Measurements from ENCODE around the gene RHO. TPM values are rescaled to one million over a fixed set of nuclear protein-coding genes. Genes with fewer than 3 reads are reported as not detected.

The RHO gene
- total RNA-seq, 5 donors from 2014 or later (not counting 1 experiment from before 2014, with no cell fraction given): 0.09 to 0.10 TPM; not detected in 3

DNA sequence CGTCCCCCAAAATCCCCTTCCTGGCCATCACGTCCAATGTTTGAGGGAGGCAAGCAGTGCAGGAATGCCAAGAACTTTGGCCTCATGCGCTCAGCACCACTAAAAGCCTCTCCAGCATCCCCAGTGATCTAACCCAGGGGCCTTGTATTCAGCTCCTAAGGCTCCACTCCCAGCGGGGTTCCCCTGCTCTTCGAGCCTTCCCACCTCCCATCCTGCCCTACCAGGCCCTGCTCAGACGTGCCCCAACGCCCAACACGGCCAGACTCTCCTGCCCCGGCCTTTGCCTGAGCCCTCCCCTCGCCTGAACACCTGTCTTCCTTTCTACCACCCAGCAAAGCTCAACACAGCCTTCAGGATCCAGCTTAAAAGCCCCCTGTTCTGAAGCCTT, 47.6 kb downstream of the RHO start:
- no peaks in the 10 kb centered on the region for H3K9me3 ChIP-seq
- Mint-ChIP-seq H3K4me3 (peak overlapping the region; percentile 21 to 60 (median 25)), H3K4me1 (peaks cover 21 to 64% (median 36%) of the 10 kb centered on the region in 3 donors), H3K9me3 (no peaks in the 10 kb centered on the region), H3K27me3 (no peaks in the 10 kb centered on the region), H3K27ac (peak overlapping the region; percentile 96), H3K36me3 (peaks cover 4% of the 10 kb centered on the region)
- WGBS (ENCODE audit: insufficient coverage): 81% methylated on average over 9 of the region's 10 CpGs
- no peaks in the 10 kb centered on the region for H3K27me3 ChIP-seq (replicated peaks in 1 of 2; ENCODE audit: control insufficient read depth in 2 of 2, extremely low read depth in 1 of 2, insufficient read depth in 2 of 2, low read length in 1 of 2)
- ChIA-PET POLR2A (interaction anchor here in 1 of 2 donors (0.5 to 1.5 kb wide), 2 partner anchors 8 to 454 kb away, joined by 3 to 4 read pairs; partner anchors contain the start of gene RAB43), CTCF (interaction anchor here in 1 of 2 donors (1.4 kb wide), 1 partner anchor 29 kb away, joined by 6 read pairs; no protein-coding TSS in a partner anchor)
- H3K4me3 ChIP-seq (ENCODE audit: control insufficient read depth in 1 of 2, extremely low read depth in 1 of 2, low read length in 1 of 2): no peak overlapping the region
- no peak for ATAC-seq (replicated peaks in 1 of 4)
- H3K4me1 ChIP-seq (ENCODE audit: control insufficient read depth in 1 of 2, extremely low read depth in 1 of 2, insufficient read depth in 2 of 2, low read length in 2 of 2): peaks cover 15 to 71% of the 10 kb centered on the region in 2 experiments
- H3K27ac ChIP-seq (ENCODE audit: low read length): peak overlapping the region; percentile 95
- peak in 1 of 35 experiments; percentile 24 for DNase-seq
- H3K36me3 ChIP-seq (ENCODE audit: control insufficient read depth in 2 of 2, extremely low read depth in 1 of 2, insufficient read depth in 1 of 2, low read length in 1 of 2): no peaks in the 10 kb centered on the region

DNA sequence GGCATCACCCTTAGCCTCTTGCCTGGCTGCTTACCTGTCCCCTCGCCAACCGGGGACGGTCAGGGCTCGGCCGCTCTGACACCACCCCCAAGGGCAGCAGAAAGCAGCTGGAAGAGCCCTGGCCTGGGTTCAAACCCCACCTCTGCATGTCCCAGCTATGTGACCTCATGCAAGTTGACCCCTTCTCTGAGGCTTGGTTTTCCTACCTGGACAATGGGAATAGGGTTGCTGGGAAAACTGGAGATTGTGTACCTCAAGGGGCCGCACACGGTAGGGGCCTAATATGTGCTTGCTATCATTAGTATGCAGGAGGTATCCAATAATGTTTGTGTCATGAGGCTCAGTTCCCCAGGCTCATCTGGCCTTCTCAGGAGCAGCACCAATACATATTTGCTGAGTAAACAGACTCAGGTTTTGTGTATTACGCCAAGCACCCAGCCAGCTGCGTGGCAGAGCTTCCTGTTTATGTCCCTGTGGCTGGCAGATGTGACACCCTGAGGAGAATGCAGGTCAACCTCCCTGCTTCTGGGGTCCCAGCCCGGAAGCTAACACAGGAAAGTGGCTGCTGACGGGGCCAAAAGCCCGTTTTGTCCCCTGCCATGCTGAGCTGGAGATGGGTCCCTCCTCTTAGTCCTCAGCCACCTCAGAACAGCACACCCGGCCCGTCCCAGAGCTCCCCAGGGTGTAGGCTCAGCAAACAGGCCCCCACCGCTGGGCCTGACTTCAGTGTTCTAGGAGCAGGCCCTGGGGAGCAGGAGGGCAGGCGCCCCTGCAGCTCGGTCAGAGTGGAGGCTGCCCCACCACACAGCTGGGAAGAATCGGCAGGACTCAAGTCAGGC, 48.3 kb downstream of the RHO start:
- Mint-ChIP-seq H3K4me1 (peaks cover 21 to 64% (median 36%) of the 10 kb centered on the region in 3 donors), H3K4me3 (peak overlapping the region; percentile 28 to 60 (median 46)), H3K27me3 (no peaks in the 10 kb centered on the region), H3K36me3 (peaks cover 4% of the 10 kb centered on the region), H3K27ac (peak overlapping the region; percentile 96), H3K9me3 (no peaks in the 10 kb centered on the region)
- no peaks in the 10 kb centered on the region for H3K9me3 ChIP-seq
- DNase-seq: peak; percentile 59 to 93 (median 82)
- no peaks in the 10 kb centered on the region for H3K36me3 ChIP-seq (ENCODE audit: control insufficient read depth in 2 of 2, extremely low read depth in 1 of 2, insufficient read depth in 1 of 2, low read length in 1 of 2)
- POLR2A ChIA-PET: interaction anchor here (0.5 to 1.5 kb wide), 5 partner anchors 9 to 455 kb away, joined by 3 to 6 read pairs (median 4); partner anchors contain the start of gene RAB43 (in 1 of the 2)
- ATAC-seq (replicated peaks in 1 of 4): peak; percentile 85 to 93 (median 88)
- peak overlapping the region; percentile 7 to 30 for H3K4me3 ChIP-seq (ENCODE audit: control insufficient read depth in 1 of 2, extremely low read depth in 1 of 2, low read length in 1 of 2)
- CTCF ChIA-PET: interaction anchor here in 1 of 2 donors (1.2 to 1.4 kb wide), 2 partner anchors 29 to 87 kb away, joined by 6 read pairs; no protein-coding TSS in a partner anchor
- H3K27ac ChIP-seq (ENCODE audit: low read length): peak overlapping the region; percentile 95
- WGBS (ENCODE audit: insufficient coverage): 10% methylated on average over 13 of the region's 18 CpGs
- H3K27me3 ChIP-seq (replicated peaks in 1 of 2; ENCODE audit: control insufficient read depth in 2 of 2, extremely low read depth in 1 of 2, insufficient read depth in 2 of 2, low read length in 1 of 2): no peaks in the 10 kb centered on the region
- H3K4me1 ChIP-seq (ENCODE audit: control insufficient read depth in 1 of 2, extremely low read depth in 1 of 2, insufficient read depth in 2 of 2, low read length in 2 of 2): peaks cover 15 to 71% of the 10 kb centered on the region in 2 experiments

DNA sequence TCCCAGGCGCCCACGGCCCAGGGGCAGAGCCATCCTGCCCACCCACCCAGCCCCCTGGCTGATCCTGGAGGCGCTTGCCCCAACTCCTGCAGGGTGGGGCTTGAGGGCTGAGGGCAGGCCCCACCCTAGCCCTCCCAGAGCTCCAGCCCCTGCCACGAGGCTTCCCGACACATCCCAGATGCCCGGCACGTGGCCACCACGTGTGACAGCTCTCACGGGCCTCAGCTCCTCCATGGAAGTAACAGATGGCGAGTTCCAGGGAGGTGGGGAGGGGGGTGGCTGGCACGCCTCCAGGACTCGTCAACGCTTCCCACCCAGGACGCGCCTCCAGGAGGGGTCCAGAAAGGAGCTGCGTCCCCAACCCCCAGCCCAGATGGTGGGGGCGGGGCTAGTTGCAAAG, 48.9 kb downstream of the RHO start:
- no peaks in the 10 kb centered on the region for H3K27me3 ChIP-seq (replicated peaks in 1 of 2; ENCODE audit: control insufficient read depth in 2 of 2, extremely low read depth in 1 of 2, insufficient read depth in 2 of 2, low read length in 1 of 2)
- WGBS (ENCODE audit: insufficient coverage): 59% methylated on average over 6 of the region's 17 CpGs
- H3K36me3 ChIP-seq (ENCODE audit: control insufficient read depth in 2 of 2, extremely low read depth in 1 of 2, insufficient read depth in 1 of 2, low read length in 1 of 2): no peaks in the 10 kb centered on the region
- Mint-ChIP-seq H3K4me3 (peak overlapping the region in 1 of 3 donors; percentile 60), H3K9me3 (no peaks in the 10 kb centered on the region), H3K27ac (peak overlapping the region; percentile 96), H3K4me1 (peaks cover 21 to 61% (median 36%) of the 10 kb centered on the region in 3 donors), H3K36me3 (no peaks in the 10 kb centered on the region), H3K27me3 (no peaks in the 10 kb centered on the region)
- H3K27ac ChIP-seq (ENCODE audit: low read length): peak overlapping the region; percentile 95
- peak overlapping the region in 1 of 2 donors; percentile 7 for H3K4me3 ChIP-seq (ENCODE audit: control insufficient read depth in 1 of 2, extremely low read depth in 1 of 2, low read length in 1 of 2)
- CTCF ChIA-PET: interaction anchor here in 1 of 2 donors (1.2 kb wide), 1 partner anchor 87 kb away, joined by 6 read pairs; no protein-coding TSS in a partner anchor
- H3K4me1 ChIP-seq (ENCODE audit: control insufficient read depth in 1 of 2, extremely low read depth in 1 of 2, insufficient read depth in 2 of 2, low read length in 2 of 2): peaks cover 15 to 69% of the 10 kb centered on the region in 2 experiments
- ATAC-seq (replicated peaks in 1 of 4): peak in 2 of 4 experiments; percentile 8 to 10
- DNase-seq: peak in 1 of 35 experiments; percentile 11
- H3K9me3 ChIP-seq: no peaks in the 10 kb centered on the region
- POLR2A ChIA-PET: interaction anchor here (0.6 to 1.5 kb wide), 4 partner anchors 10 to 134 kb away, joined by 3 to 6 read pairs (median 4); no protein-coding TSS in a partner anchor

DNA sequence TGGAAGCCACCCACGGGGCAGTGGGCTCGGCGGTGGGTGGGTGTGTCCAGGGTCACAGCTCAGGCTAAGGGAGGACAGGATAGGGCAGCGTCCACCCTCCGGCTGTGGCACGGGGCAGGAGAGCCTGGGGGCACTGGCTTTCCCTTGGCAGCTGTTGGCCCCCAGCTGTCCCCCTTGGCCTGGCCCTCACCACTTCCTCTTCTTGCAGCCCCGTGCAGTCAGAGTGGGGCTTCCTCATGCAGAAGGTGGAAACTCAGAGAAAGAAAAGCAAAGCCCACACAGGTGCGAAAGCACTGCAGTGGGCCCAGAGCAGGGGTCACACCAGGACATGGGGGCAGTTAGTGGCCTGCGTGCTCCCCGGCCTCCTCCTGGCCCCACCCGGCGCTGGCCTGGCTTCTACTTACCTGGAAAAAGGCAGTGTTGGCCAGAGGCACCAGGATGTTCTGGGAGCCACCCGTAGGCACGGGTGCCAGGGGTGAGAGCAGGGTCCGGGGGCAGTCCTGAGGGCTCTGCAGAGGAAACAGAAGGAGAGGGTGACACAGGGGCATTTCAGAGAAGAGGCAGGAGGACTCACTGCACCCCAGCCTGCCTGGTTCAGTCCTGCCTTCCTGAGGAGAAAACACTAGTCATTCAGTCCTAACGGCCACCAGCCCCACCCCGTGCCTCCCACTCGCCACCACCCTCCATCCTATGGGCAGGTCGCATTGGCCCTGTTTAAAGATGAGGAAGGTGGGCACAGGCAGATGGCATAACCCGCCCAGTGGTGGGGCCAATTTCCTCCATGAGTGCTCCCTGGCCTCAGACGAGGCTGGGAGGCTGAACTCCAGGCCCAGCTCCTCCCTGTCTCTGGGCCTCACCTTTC, 49.7 kb downstream of the RHO start:
- no peaks in the 10 kb centered on the region for H3K36me3 ChIP-seq (ENCODE audit: control insufficient read depth in 2 of 2, extremely low read depth in 1 of 2, insufficient read depth in 1 of 2, low read length in 1 of 2)
- POLR2A ChIA-PET: interaction anchor here in 1 of 2 donors (0.6 kb wide), 1 partner anchor 15 kb away, joined by 6 read pairs; no protein-coding TSS in a partner anchor
- Mint-ChIP-seq H3K9me3 (no peaks in the 10 kb centered on the region), H3K36me3 (no peaks in the 10 kb centered on the region), H3K4me1 (peaks cover 21 to 59% (median 34%) of the 10 kb centered on the region in 3 donors), H3K27me3 (no peaks in the 10 kb centered on the region), H3K27ac (peak overlapping the region; percentile 76 to 83), H3K4me3 (peak overlapping the region in 1 of 3 donors; percentile 45)
- H3K27me3 ChIP-seq (replicated peaks in 1 of 2; ENCODE audit: control insufficient read depth in 2 of 2, extremely low read depth in 1 of 2, insufficient read depth in 2 of 2, low read length in 1 of 2): no peaks in the 10 kb centered on the region
- H3K4me3 ChIP-seq (ENCODE audit: control insufficient read depth in 1 of 2, extremely low read depth in 1 of 2, low read length in 1 of 2): no peak overlapping the region
- H3K9me3 ChIP-seq: no peaks in the 10 kb centered on the region
- ATAC-seq (replicated peaks in 1 of 4) (peak in 1 of 4 experiments; percentile 16), DNase-seq (peak in 13 of 35 experiments; percentile 10 to 38 (median 22))
- CTCF ChIA-PET: interaction anchor here in 1 of 2 donors (0.6 kb wide), 1 partner anchor 1884 kb away, joined by 8 read pairs; no protein-coding TSS in a partner anchor
- peak overlapping the region; percentile 95 for H3K27ac ChIP-seq (ENCODE audit: low read length)
- WGBS (ENCODE audit: insufficient coverage): 44% methylated on average over 13 of the region's 21 CpGs
- peaks cover 15 to 67% of the 10 kb centered on the region in 2 experiments for H3K4me1 ChIP-seq (ENCODE audit: control insufficient read depth in 1 of 2, extremely low read depth in 1 of 2, insufficient read depth in 2 of 2, low read length in 2 of 2)

DNA sequence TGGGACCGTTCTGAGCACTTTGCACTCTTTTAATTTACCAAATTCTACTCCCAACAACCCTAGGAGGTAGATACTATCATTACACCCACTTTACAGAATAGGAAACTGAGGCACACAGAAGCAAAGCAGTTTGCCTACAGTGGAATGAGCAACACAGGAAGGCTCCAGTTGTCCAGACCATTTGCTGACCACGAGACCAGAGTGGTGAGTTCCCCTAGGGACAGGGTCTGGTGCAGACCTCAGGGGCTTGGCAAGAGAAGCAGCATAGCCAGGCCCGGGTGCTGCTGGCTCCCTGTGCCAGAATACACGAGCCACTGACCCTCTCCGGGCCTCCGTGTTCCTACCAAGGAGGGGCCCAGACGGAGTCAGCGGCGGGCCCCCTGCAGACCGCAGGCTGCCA, 51.6 kb downstream of the RHO start:
- 95% methylated on average over 10 of the region's 10 CpGs for whole genome bisulfite sequencing (ENCODE audit: insufficient coverage)
- H3K4me3 Mint-ChIP-seq: no peak overlapping the region
- no peak for DNase-seq
- Histone ChIP-seq H3K4me1 (ENCODE audit: control insufficient read depth in 1 of 2, extremely low read depth in 1 of 2, insufficient read depth in 2 of 2, low read length in 2 of 2) (peaks cover 15 to 53% of the 10 kb centered on the region in 2 experiments), H3K4me3 (ENCODE audit: control insufficient read depth in 1 of 2, extremely low read depth in 1 of 2, low read length in 1 of 2) (no peak overlapping the region), H3K27ac (ENCODE audit: low read length) (no peak overlapping the region), H3K36me3 (ENCODE audit: control insufficient read depth in 2 of 2, extremely low read depth in 1 of 2, insufficient read depth in 1 of 2, low read length in 1 of 2) (no peaks in the 10 kb centered on the region), H3K27me3 (replicated peaks in 1 of 2; ENCODE audit: control insufficient read depth in 2 of 2, extremely low read depth in 1 of 2, insufficient read depth in 2 of 2, low read length in 1 of 2) (no peaks in the 10 kb centered on the region), H3K9me3 (no peaks in the 10 kb centered on the region)
- no peak for ATAC-seq (replicated peaks in 1 of 4)
- POLR2A ChIA-PET: no interaction called here
- peaks cover 21 to 47% (median 34%) of the 10 kb centered on the region in 3 donors for H3K4me1 Mint-ChIP-seq
- CTCF ChIA-PET: interaction anchor here in 1 of 2 donors (0.5 kb wide), 1 partner anchor 971 kb away, joined by 4 read pairs; no protein-coding TSS in a partner anchor
- peak overlapping the region; percentile 8 to 66 for H3K27ac Mint-ChIP-seq
- no peaks in the 10 kb centered on the region for H3K36me3 Mint-ChIP-seq
- no peaks in the 10 kb centered on the region for H3K9me3 Mint-ChIP-seq
- H3K27me3 Mint-ChIP-seq: no peaks in the 10 kb centered on the region
